Liver (tissue), 3 donors: ENCODE data around the gene NTM.

Experiments
- CTCF ChIP-seq: fragments of 150-350 bp; IDR thresholded peaks from 2 replicates; pipeline ENCODE4 v1.5.1; 2017; ENCODE audit warnings: improper control_type of control experiment, low read depth, low read length; ENCODE audit not compliant: missing input control
- MAX ChIP-seq: IDR thresholded peaks from 2 replicates; pipeline ENCODE4 v1.6.1; 2016; ENCODE audit warnings: antibody characterized with exemption
- RXRA ChIP-seq, 2 donors: IDR thresholded peaks; 2 replicates each; pipeline ENCODE4 v1.6.1; 2017 to 2018; ENCODE audit warnings: antibody characterized with exemption in 2 of 2, mild to moderate bottlenecking in 1 of 2
- donor health status: healthy.
- donor health status: healthy.

- no peak for TF ChIP-seq RXRA (IDR thresholded peaks at IDR 0.05)
- no peak for TF ChIP-seq CTCF
- TF ChIP-seq MAX, result no peak
Observed at GRCh38 chr11:132288036-132288435, 917.6 kb downstream of the NTM start.
